OCI-M2 (cell line): ENCODE data around the gene MEAF6.

Experiments used
- DNase-seq: peaks from one replicate; lab custom pipeline; 2025; ENCODE audit not compliant: unreplicated experiment; lab: John Stamatoyannopoulos, UW

MEAF6 gene

GRCh38 chr1:37485902-37486679 is 28.5 kb downstream of the MEAF6 start:
- DNase-seq: no peak

- no peak for DNase-seq
Observed at GRCh38 chr1:37484325-37485051, 30.1 kb downstream of the MEAF6 start.

GRCh38 chr1:37483785-37484184 is 30.8 kb downstream of the MEAF6 start:
- no peak for DNase-seq

GRCh38 chr1:37482796-37483744 is 31.5 kb downstream of the MEAF6 start:
- DNase-seq: no peak

- no peak for DNase-seq
Observed at GRCh38 chr1:37482004-37482785, 32.4 kb downstream of the MEAF6 start.

- no peak for DNase-seq
Observed at GRCh38 chr1:37481289-37482003, 33.1 kb downstream of the MEAF6 start.

GRCh38 chr1:37480581-37481288 is 33.8 kb downstream of the MEAF6 start:
- no peak for DNase-seq

- DNase-seq: no peak
Observed at GRCh38 chr1:37480125-37480466, 34.5 kb downstream of the MEAF6 start.

- DNase-seq: no peak
Observed at GRCh38 chr1:37479255-37480124, 35.1 kb downstream of the MEAF6 start.

- no peak for DNase-seq
Observed at GRCh38 chr1:37478890-37479254, 35.7 kb downstream of the MEAF6 start.

GRCh38 chr1:37478451-37478881 is 36.1 kb downstream of the MEAF6 start:
- DNase-seq: no peak

- DNase-seq: no peak
Observed at GRCh38 chr1:37477946-37478345, 36.6 kb downstream of the MEAF6 start.

- DNase-seq: no peak
Observed at GRCh38 chr1:37477198-37477931, 37.2 kb downstream of the MEAF6 start.

- DNase-seq: no peak
Observed at GRCh38 chr1:37476460-37477197, 37.9 kb downstream of the MEAF6 start.

- DNase-seq: no peak
Observed at GRCh38 chr1:37476087-37476452, 38.5 kb downstream of the MEAF6 start.

GRCh38 chr1:37475380-37476086 is 39.0 kb downstream of the MEAF6 start:
- no peak for DNase-seq
